DND-41 (cell line): ENCODE data around the gene ZNF283.

Experiments used
- ATAC-seq: fragments of 200-7000 bp; cut with Tn5 transposase; 3 replicates; pipeline ENCODE4 v1.9.1; 2021; ENCODE audit warnings: low read depth; ENCODE audit not compliant: insufficient read depth
- DNase-seq: peaks from one replicate; pipeline ENCODE4 v3.0.0-alpha.2; 2020
- H2AFZ ChIP-seq: 2 replicates; pipeline ENCODE4 v1.6.0; 2012; ENCODE audit warnings: low read depth, low read length
- H3K27ac ChIP-seq: 2 replicates; pipeline ENCODE4 v1.5.1; 2012; ENCODE audit warnings: low read length, inconsistent platforms
- H3K27me3 ChIP-seq: fragments of 200-600 bp; sonication (generic); 2 replicates; pipeline ENCODE4 v1.6.0; 2012; ENCODE audit warnings: low read length, mild to moderate bottlenecking, inconsistent platforms; ENCODE audit not compliant: insufficient read depth, poor library complexity
- H3K36me3 ChIP-seq: 2 replicates; pipeline ENCODE4 v1.5.1; 2012; ENCODE audit warnings: low read length, inconsistent platforms; ENCODE audit not compliant: insufficient read depth
- H3K4me1 ChIP-seq: 2 replicates; pipeline ENCODE4 v1.5.1; 2012; ENCODE audit warnings: mild to moderate bottlenecking, low read length; ENCODE audit not compliant: insufficient read depth
- H3K4me2 ChIP-seq: 2 replicates; pipeline ENCODE4 v1.6.0; 2012; ENCODE audit warnings: mild to moderate bottlenecking, moderate library complexity, low read length, inconsistent platforms; ENCODE audit not compliant: insufficient read depth
- H3K4me3 ChIP-seq, 2 experiments: fragments of 200-600 bp in 1 of 2; shearing (Covaris generic) in 1 of 2; 2 replicates each; pipeline ENCODE4 v1.5.1; 2012 to 2016; ENCODE audit warnings: inconsistent platforms in 2 of 2, low read length in 2 of 2, mild to moderate bottlenecking in 2 of 2, low read depth in 1 of 2, moderate library complexity in 1 of 2
- H3K79me2 ChIP-seq: 2 replicates; pipeline ENCODE4 v1.6.0; 2012; ENCODE audit warnings: low read length, inconsistent platforms; ENCODE audit not compliant: insufficient read depth
- H3K9ac ChIP-seq: 2 replicates; pipeline ENCODE4 v1.6.0; 2012; ENCODE audit warnings: low read depth, mild to moderate bottlenecking, inconsistent platforms, low read length, moderate library complexity
- H3K9me3 ChIP-seq: 2 replicates; pipeline ENCODE4 v1.5.1; 2012; ENCODE audit warnings: low read length, moderate library complexity, mild to moderate bottlenecking, inconsistent platforms; ENCODE audit not compliant: insufficient read depth, severe bottlenecking
- H4K20me1 ChIP-seq: 2 replicates; pipeline ENCODE4 v1.6.0; 2012; ENCODE audit warnings: low read length; ENCODE audit not compliant: insufficient read depth
- CTCF ChIP-seq: IDR thresholded peaks from 2 replicates; pipeline ENCODE4 v1.5.1; 2012; ENCODE audit warnings: borderline replicate concordance, low read length, moderate library complexity, mild to moderate bottlenecking; ENCODE audit not compliant: poor library complexity, severe bottlenecking; ENCODE audit errors: extremely low read depth
- EZH2 ChIP-seq: IDR thresholded peaks from 3 replicates; pipeline ENCODE4 v1.6.1; 2012; ENCODE audit warnings: borderline replicate concordance, low read depth, mild to moderate bottlenecking, moderate library complexity, low read length, inconsistent platforms; ENCODE audit not compliant: severe bottlenecking

Gene ZNF283

GRCh38 chr19:43839139-43839538 lies 12.0 kb downstream of the ZNF283 start:
- Histone ChIP-seq H3K9ac (no peak overlapping the region), H3K4me3 (no peak overlapping the region), H2AFZ (no peak overlapping the region), H3K4me1 (no peaks in the 10 kb centered on the region), H3K27ac (no peak overlapping the region), H3K9me3 (peaks cover 46% of the 10 kb centered on the region), H3K36me3 (peaks cover 63% of the 10 kb centered on the region), H3K79me2 (no peaks in the 10 kb centered on the region), H3K4me2 (no peak overlapping the region), H3K27me3 (no peaks in the 10 kb centered on the region), H4K20me1 (no peaks in the 10 kb centered on the region)
- ATAC-seq (no peak), DNase-seq (no peak)
- TF ChIP-seq EZH2 = no peak

GRCh38 chr19:43842007-43842406 lies 14.9 kb downstream of the ZNF283 start:
- H3K9ac ChIP-seq = no peak overlapping the region
- no peak overlapping the region for H2AFZ ChIP-seq
- ATAC-seq (no peak), DNase-seq (no peak)
- no peak overlapping the region for H3K4me3 ChIP-seq
- no peaks in the 10 kb centered on the region for H3K79me2 ChIP-seq
- H3K27ac ChIP-seq = no peak overlapping the region
- TF ChIP-seq CTCF (no peak), EZH2 (no peak)
- H3K9me3 ChIP-seq = peaks cover 55% of the 10 kb centered on the region
- no peaks in the 10 kb centered on the region for H3K4me1 ChIP-seq
- H3K36me3 ChIP-seq = peaks cover 63% of the 10 kb centered on the region
- H3K4me2 ChIP-seq = no peak overlapping the region
- no peaks in the 10 kb centered on the region for H4K20me1 ChIP-seq
- H3K27me3 ChIP-seq = no peaks in the 10 kb centered on the region

GRCh38 chr19:43847246-43847645 lies 20.1 kb downstream of the ZNF283 start:
- Histone ChIP-seq H4K20me1 (no peaks in the 10 kb centered on the region), H3K27me3 (no peaks in the 10 kb centered on the region), H3K4me1 (no peaks in the 10 kb centered on the region), H2AFZ (no peak overlapping the region), H3K36me3 (peaks cover 36% of the 10 kb centered on the region), H3K9ac (no peak overlapping the region), H3K79me2 (no peaks in the 10 kb centered on the region), H3K27ac (no peak overlapping the region), H3K4me3 (no peak overlapping the region), H3K9me3 (peaks cover 43% of the 10 kb centered on the region), H3K4me2 (no peak overlapping the region)
- no peak for TF ChIP-seq EZH2
- no peak for TF ChIP-seq CTCF
- ATAC-seq = no peak
- DNase-seq = no peak

GRCh38 chr19:43847884-43848283 lies 20.8 kb downstream of the ZNF283 start:
- no peak overlapping the region for H3K9ac ChIP-seq
- DNase-seq = no peak
- H3K27me3 ChIP-seq = no peaks in the 10 kb centered on the region
- H3K79me2 ChIP-seq = no peaks in the 10 kb centered on the region
- no peak overlapping the region for H3K4me2 ChIP-seq
- peaks cover 31% of the 10 kb centered on the region; the same call in 1 of the 2 replicates for H3K36me3 ChIP-seq
- H2AFZ ChIP-seq = no peak overlapping the region
- H3K9me3 ChIP-seq = peaks cover 41% of the 10 kb centered on the region
- TF ChIP-seq CTCF (no peak), EZH2 (no peak)
- no peak overlapping the region for H3K4me3 ChIP-seq
- H3K27ac ChIP-seq = no peak overlapping the region
- no peaks in the 10 kb centered on the region for H3K4me1 ChIP-seq
- H4K20me1 ChIP-seq = no peaks in the 10 kb centered on the region
- ATAC-seq = no peak
